Measurements from ENCODE around the gene NEU2.

The NEU2 gene

DNA sequence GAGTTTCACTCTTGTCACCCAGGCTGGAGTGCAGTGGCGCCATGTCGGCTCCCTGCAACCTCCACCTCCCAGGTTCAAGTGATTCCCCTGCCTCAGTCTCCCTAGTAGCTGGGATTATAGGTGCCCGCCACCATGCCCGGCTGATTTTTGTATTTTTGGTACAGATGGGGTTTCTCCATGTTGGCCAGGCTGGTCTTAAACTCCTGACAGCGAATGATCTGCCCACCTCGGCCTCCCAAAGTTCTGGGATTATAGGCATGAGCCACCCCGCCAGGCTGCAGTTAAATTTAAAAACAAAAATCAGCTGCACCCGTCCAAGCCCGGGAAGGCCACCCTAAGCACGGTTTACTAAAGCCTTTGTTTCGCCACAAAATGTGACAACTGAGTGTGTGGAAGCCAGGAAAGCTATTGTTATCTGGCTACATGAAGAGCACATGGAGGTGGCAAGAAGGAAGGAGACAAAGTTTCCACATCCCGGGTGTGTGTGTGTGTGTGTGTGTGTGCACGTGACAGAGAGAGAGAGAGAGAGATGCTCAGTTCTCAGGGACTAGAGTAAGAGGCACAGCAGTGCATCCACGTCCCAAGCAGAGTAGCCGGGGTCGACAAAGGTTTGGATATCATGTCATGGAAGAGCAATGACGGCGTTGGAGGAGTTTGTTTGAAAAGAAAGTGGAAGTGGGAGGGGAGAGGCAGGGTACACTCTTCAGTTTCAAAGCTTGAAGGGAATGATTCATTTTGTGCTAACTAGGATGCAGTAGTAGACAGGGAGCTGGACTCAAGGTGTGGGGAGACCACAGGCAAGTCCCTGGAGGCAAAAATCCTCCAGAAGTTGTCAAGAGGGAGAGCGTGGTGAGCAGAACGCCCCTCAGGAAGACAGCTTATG is 47.7 kb downstream of the NEU2 start:
- DNase-seq: no peak

DNA sequence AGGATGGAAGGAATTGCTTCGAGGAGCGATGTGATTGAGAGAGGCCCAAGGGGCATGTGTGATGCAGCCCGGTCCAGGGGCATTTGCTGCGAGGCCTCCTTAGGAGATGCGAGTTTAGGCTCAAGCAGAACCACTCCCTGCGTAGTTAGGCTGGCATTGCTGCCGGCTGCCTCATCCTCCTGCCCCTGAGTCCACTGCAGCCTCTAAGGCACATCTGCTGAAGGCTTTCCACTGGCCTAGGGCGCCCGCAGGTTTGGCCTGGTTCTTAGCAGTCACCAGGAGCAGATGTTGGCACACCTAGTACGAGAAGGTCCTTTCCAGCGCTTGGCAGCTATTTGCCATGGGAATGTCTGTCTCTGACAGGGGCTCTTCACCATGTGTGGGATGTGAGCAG is 48.4 kb downstream of the NEU2 start:
- DNase-seq: no peak

DNA sequence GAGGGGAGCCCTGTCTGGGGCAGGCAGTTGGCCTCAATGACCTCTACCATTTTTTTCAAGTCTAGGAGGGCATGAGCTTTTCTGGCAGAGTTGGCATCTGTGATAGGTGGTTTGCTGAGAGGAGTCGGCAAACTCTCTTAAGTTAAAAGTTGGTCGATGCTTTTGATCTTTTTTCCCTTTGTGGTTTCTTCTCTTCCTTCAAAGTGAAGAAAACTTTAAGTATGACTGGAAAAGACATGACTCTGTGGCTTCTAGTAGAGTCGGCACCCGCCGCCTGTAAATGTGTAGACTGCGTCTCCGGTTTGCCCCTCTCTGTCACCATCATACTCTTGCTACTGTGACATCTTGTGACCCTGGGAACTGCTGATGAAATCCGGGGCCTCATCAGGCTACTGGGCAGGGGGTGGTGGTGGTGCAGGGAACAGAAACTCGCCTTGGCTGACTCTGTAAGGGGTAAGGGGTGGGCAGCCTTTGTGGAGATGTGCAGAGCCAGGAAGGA is 48.8 kb downstream of the NEU2 start:
- no peak for DNase-seq

DNA sequence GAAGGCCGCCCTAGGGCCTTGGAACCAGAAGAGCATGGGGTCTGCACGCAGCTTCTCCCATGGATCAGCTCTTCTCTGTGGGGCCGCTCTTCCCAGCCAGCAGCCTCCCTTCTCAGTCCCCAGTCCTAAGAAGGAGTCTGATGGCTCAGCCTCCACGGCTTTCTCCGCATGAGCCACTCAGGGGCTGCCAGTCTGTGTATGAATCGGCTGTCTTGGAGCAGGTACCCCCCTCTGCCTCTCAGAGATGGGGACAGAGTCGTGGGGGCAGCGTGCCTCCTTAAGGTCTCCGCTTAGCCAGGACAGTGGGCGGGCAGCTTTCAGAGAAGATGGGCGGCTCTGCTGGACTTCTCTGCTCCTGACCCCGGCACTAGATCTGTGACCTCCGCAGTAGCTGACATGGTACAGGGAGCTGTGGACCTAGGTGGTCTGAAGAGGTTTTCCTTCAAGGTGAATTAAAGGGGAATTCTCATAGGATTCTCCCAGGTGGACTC is 49.3 kb downstream of the NEU2 start:
- DNase-seq: no peak

DNA sequence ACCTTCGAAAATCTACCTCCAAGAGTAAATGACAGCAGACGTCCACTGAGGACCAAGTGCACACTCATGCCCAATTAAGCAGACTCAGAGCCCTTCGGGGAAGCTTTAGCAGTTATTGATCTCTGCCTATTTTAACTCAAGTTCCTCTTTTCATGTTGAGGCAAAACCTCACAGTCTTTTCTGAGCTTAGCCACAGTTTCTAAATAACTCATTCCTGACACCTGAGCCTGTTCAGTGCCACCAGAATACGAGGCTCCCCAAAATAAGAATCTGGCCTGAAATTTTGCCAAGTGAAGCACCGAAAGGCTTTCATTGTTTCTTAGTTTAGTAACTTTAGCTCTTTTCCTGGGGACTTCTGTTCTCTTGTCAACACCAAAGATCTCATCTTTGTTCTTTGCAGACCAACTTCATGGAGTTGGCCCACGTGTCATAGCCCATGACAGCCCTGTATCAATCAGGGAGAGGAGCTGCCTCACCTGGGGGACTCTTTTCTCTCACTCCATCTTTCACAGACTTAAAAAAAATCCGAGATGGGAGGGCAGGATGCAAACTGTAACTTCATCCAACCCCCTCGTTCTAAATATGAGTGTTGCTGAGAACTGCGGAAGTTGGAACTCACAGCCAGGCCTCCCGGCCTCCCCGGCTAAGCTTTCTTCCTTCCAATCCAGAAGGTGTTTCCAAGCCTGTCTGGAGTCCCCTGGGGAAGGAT is 49.9 kb downstream of the NEU2 start:
- no peak for DNase-seq

DNA sequence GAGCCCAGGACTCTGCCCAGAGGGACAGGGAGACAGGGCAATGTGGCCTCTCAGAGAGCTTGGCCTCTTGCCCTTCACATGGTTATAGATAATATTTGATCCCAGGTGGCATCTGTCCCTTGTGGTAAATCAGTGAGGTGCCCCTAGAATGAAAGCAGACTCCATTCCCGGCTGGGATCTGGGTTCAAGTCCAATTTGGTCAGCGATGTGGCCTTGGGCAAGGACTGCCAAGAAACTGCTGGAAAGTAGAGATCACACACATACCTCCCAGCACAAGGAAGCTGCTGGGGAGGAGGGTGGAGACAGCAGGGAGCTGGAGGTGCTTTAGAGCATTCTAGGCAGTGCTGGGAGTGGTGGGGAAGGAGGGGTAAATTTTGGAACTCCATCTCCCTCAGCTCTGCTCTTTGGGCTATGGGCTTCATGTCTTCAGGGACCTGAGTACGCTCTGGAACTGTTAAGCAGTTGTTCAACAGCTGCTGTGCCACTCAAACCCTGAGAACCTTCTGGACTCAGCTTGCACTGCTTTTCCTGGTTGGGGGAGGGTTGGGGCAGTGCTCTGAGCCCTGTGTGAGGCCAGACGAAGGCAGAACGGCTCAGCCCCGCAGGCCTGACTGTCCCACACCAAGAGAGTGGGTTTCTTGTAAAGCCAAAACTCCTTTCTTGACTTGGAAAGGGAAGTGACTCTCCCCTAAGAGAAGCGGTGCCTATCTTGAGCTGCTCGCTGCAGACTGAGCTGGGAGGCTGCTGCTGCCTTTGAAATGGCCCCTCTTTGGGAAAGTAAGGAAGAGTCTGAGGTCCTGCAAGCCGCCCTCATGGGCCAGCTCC is 50.7 kb downstream of the NEU2 start:
- DNase-seq: no peak

DNA sequence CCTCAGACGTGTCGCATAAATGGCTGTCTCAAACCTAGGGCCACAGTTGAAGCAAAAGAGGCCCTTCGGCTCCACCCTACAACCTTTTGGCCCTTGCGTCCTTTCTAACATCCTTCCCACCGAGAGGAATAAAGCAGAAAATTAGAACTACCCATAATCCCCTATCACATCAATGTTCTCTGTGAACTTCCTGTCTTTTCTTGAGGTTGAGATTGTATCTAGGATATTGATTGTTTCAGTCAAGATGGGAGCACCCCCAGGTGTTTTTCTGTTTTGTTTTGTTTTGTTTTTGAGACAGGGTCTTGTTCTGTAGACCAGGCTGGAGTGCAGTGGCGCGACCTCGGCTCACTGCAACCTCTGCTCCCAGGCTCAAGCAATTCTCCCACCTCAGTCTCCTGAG is 51.3 kb downstream of the NEU2 start:
- DNase-seq: no peak

DNA sequence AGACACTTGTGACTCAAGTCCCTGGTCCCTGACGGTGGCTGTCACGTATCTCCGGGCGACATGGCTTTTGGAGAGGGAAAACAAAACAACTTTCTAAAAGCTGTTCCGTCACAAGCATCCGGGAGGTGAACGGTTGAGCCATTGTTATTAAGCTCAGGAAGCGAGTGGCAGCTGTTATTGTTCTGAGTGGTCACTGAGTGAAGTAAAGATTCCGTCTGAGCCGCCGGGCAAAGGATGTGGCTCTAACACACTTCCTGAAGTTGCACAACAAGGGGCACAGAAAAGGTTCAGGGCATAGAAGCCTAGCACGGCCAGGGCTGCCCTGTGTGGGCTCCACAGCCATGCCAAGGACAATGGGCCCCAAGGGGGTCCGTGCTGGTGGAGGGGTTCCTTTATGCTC is 52.0 kb downstream of the NEU2 start:
- no peak for DNase-seq
